Measurements from ENCODE around the gene ALDH3B1. TPM values are rescaled to one million over a fixed set of nuclear protein-coding genes. Genes with fewer than 3 reads are reported as not detected.

ALDH3B1 gene
- total and polyA plus RNA-seq, 2 experiments from 2014 or later, result 15.4 to 15.7 TPM

DNA sequence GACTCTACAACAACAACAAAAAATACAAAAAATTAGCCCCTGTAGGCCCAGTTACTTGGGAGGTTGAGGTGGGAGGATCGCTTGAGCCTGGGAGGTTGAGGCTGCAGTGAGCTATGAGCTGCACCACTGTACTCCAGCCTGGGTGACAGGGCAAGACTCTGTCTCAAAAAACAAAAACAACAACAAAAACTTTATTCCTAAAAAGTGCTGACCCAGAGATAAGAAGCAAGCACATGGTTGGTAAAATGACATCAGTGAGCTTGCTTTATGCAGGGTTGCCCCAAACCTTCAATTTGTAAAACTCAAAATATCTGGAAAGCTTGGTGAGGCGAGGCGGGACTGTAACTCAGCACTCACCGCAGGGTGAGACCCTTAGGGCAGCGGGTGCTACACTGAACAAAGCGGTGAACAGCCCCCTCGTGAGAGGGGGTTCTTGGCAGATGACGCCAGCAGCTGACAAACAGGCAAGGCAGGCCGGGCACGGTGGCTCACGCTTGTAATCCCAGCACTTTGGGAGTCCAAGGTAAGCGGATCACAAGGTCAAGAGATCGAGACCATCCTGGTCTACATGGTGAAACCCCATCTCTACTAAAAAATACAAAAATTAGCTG lies 25.2 kb downstream of the ALDH3B1 start:
- Histone ChIP-seq H3K27me3 (no peaks in the 10 kb centered on the region), H3K9me3 (ENCODE audit: low read depth) (no peaks in the 10 kb centered on the region), H3K4me1 (ENCODE audit: insufficient read depth) (peaks cover 29% of the 10 kb centered on the region), H3K4me3 (no peak overlapping the region), H2AFZ (no peak overlapping the region), H3K27ac (no peak overlapping the region), H4K20me1 (ENCODE audit: insufficient read depth, poor library complexity, severe bottlenecking) (no peaks in the 10 kb centered on the region), H3K4me2 (no peak overlapping the region), H3K36me3 (replicated peaks; ENCODE audit: insufficient read depth, low read depth) (no peaks in the 10 kb centered on the region), H3K9me2 (replicated peaks; ENCODE audit: insufficient read depth) (no peaks in the 10 kb centered on the region), H3K79me2 (peaks cover 19% of the 10 kb centered on the region)
- 91% methylated on average over 13 of the region's 13 CpGs for WGBS (ENCODE audit: low lambda C conversion rate, missing lambda C conversion rate)
- TF ChIP-seq, protein P1, sequence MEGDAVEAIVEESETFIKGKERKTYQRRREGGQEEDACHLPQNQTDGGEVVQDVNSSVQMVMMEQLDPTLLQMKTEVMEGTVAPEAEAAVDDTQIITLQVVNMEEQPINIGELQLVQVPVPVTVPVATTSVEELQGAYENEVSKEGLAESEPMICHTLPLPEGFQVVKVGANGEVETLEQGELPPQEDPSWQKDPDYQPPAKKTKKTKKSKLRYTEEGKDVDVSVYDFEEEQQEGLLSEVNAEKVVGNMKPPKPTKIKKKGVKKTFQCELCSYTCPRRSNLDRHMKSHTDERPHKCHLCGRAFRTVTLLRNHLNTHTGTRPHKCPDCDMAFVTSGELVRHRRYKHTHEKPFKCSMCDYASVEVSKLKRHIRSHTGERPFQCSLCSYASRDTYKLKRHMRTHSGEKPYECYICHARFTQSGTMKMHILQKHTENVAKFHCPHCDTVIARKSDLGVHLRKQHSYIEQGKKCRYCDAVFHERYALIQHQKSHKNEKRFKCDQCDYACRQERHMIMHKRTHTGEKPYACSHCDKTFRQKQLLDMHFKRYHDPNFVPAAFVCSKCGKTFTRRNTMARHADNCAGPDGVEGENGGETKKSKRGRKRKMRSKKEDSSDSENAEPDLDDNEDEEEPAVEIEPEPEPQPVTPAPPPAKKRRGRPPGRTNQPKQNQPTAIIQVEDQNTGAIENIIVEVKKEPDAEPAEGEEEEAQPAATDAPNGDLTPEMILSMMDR (IDR thresholded peaks at IDR 0.05; ENCODE audit: poor library complexity), result no peak
- TF ChIP-seq EZH2 (IDR thresholded peaks at IDR 0.05; ENCODE audit: borderline replicate concordance) (no peak), EZH2phosphoT487 (IDR thresholded peaks at IDR 0.05; ENCODE audit: low read depth, severe bottlenecking, unreplicated experiment) (no peak)
- no peak for DNase-seq (ENCODE audit: low spot score)

DNA sequence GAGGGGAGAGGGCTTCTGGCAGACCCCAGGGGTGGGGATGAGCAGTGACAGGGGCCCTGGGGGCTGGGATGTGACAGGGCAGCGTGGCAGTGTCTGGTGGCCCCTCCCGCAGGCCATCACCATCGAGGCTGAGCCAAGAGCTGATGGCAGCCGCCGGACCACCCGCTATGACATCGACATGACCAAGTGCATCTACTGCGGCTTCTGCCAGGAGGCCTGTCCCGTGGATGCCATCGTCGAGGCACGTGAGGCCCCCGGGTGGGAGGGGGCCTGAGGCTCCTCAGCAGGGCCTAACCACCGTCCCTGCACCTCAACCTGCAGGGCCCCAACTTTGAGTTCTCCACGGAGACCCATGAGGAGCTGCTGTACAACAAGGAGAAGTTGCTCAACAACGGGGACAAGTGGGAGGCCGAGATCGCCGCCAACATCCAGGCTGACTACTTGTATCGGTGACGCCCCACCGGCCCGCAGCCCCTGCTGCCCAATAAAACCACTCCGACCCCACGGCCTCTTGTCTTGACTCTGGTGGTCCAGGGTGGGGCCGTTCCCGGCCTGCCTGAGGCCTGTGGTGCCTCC lies 26.1 kb downstream of the ALDH3B1 start:
- Histone ChIP-seq H3K27me3 (no peaks in the 10 kb centered on the region), H3K36me3 (replicated peaks; ENCODE audit: insufficient read depth, low read depth) (no peaks in the 10 kb centered on the region), H3K4me2 (no peak overlapping the region), H3K9me3 (ENCODE audit: low read depth) (no peaks in the 10 kb centered on the region), H3K9me2 (replicated peaks; ENCODE audit: insufficient read depth) (no peaks in the 10 kb centered on the region), H3K79me2 (peaks cover 17% of the 10 kb centered on the region), H3K27ac (no peak overlapping the region), H4K20me1 (ENCODE audit: insufficient read depth, poor library complexity, severe bottlenecking) (no peaks in the 10 kb centered on the region), H3K4me3 (no peak overlapping the region), H3K4me1 (ENCODE audit: insufficient read depth) (peaks cover 31% of the 10 kb centered on the region), H2AFZ (no peak overlapping the region)
- 86% methylated on average over 20 of the region's 27 CpGs for WGBS (ENCODE audit: low lambda C conversion rate, missing lambda C conversion rate)
- no peak for DNase-seq (ENCODE audit: low spot score)
- no peak for TF ChIP-seq EZH2phosphoT487 (IDR thresholded peaks at IDR 0.05; ENCODE audit: low read depth, severe bottlenecking, unreplicated experiment)
- TF ChIP-seq, protein P1 (IDR thresholded peaks at IDR 0.05; ENCODE audit: poor library complexity), result no peak
- TF ChIP-seq EZH2 (IDR thresholded peaks at IDR 0.05; ENCODE audit: borderline replicate concordance), result no peak

DNA sequence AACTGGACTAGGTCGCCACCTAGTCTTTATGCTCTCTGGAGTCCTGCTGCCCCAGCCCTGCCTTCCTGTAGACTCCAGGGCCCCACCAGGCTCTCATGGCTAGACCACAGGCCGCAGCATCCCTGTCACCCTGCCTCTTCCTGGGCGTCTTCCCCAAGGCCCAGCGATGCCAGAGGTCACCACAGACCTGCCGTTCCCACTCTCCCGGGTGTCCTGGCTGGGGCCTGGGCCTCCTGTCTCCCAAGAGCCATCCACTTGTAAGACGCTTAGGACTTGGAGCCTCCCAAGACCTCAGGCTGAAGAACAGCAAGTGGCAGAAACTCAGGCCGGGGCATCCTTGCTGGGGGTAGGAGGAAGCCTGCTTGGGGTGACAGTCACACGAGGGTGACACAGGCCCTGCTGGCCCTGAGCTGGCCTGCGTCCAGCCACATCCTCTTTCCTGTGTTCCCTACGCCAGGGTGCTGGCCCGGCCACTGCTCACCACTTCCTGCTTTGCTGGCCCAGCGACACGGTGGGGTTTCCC lies 26.7 kb downstream of the ALDH3B1 start:
- peaks cover 27% of the 10 kb centered on the region for H3K4me1 ChIP-seq (ENCODE audit: insufficient read depth)
- H2AFZ ChIP-seq, result no peak overlapping the region
- 93% methylated on average over 14 of the region's 14 CpGs for WGBS (ENCODE audit: low lambda C conversion rate, missing lambda C conversion rate)
- no peak overlapping the region for H3K4me2 ChIP-seq
- H3K79me2 ChIP-seq, result peaks cover 12% of the 10 kb centered on the region
- H3K27ac ChIP-seq, result no peak overlapping the region
- H3K4me3 ChIP-seq, result no peak overlapping the region
- no peak for DNase-seq (ENCODE audit: low spot score)
- no peaks in the 10 kb centered on the region for H3K9me2 ChIP-seq (replicated peaks; ENCODE audit: insufficient read depth)
- H3K36me3 ChIP-seq (replicated peaks; ENCODE audit: insufficient read depth, low read depth), result no peaks in the 10 kb centered on the region
- H3K9me3 ChIP-seq (ENCODE audit: low read depth), result no peaks in the 10 kb centered on the region
- TF ChIP-seq, protein P1 (IDR thresholded peaks at IDR 0.05; ENCODE audit: poor library complexity), result no peak
- TF ChIP-seq EZH2phosphoT487 (IDR thresholded peaks at IDR 0.05; ENCODE audit: low read depth, severe bottlenecking, unreplicated experiment), result no peak
- TF ChIP-seq EZH2 (IDR thresholded peaks at IDR 0.05; ENCODE audit: borderline replicate concordance), result no peak
- no peaks in the 10 kb centered on the region for H3K27me3 ChIP-seq
- no peaks in the 10 kb centered on the region for H4K20me1 ChIP-seq (ENCODE audit: insufficient read depth, poor library complexity, severe bottlenecking)

Measured in hepatocyte (in vitro differentiated cells).